ENCODE measurements around the gene RASSF6.
"Not testable (repeated sequence)": the region's sequence is repeated elsewhere in the genome, so short reads cannot be mapped to it uniquely, and the experiment has no call there.

Gene RASSF6

GRCh38 chr4:73585345-73585744, 34.9 kb downstream of the RASSF6 start:
- no peak overlapping the region for H3K27ac ChIP-seq (ENCODE audit: insufficient read depth, low read depth, low read length, poor library complexity, severe bottlenecking)

GRCh38 chr4:73583666-73584065, 36.6 kb downstream of the RASSF6 start:
- H3K4me1 ChIP-seq (ENCODE audit: control insufficient read depth, insufficient read depth, low read length): no peaks in the 10 kb centered on the region
- no peaks in the 10 kb centered on the region for H3K36me3 ChIP-seq (ENCODE audit: control insufficient read depth, insufficient read depth, low read length)
- 36 to 40% methylated on average over 2 of the region's 2 CpGs for WGBS, 2 experiments

More at GRCh38 chr4:73585345-73585744, 34.9 kb downstream of the RASSF6 start:
- H3K9me3 ChIP-seq (ENCODE audit: control insufficient read depth, low read length): no peaks in the 10 kb centered on the region
- no peaks in the 10 kb centered on the region for H3K36me3 ChIP-seq (ENCODE audit: control insufficient read depth, insufficient read depth, low read length)
- no peaks in the 10 kb centered on the region for H3K4me1 ChIP-seq (ENCODE audit: control insufficient read depth, insufficient read depth, low read length)
- no peaks in the 10 kb centered on the region for H3K27me3 ChIP-seq (ENCODE audit: control insufficient read depth, insufficient read depth, low read length, poor library complexity, severe bottlenecking)
- no peak overlapping the region for H3K4me3 ChIP-seq (ENCODE audit: insufficient read depth, low read depth, low read length)

GRCh38 chr4:73577371-73577770, 42.9 kb downstream of the RASSF6 start:
- Histone ChIP-seq H3K27me3 (ENCODE audit: control insufficient read depth, insufficient read depth, low read length, poor library complexity, severe bottlenecking) (no peaks in the 10 kb centered on the region), H3K36me3 (ENCODE audit: control insufficient read depth, insufficient read depth, low read length) (no peaks in the 10 kb centered on the region), H3K9me3 (ENCODE audit: control insufficient read depth, low read length) (no peaks in the 10 kb centered on the region), H3K27ac (ENCODE audit: insufficient read depth, low read depth, low read length, poor library complexity, severe bottlenecking) (no peak overlapping the region), H3K4me1 (ENCODE audit: control insufficient read depth, insufficient read depth, low read length) (peaks cover 5% of the 10 kb centered on the region), H3K4me3 (ENCODE audit: insufficient read depth, low read depth, low read length) (no peak overlapping the region)

More at GRCh38 chr4:73583666-73584065, 36.6 kb downstream of the RASSF6 start:
- no peaks in the 10 kb centered on the region for H3K27me3 ChIP-seq (ENCODE audit: control insufficient read depth, insufficient read depth, low read length, poor library complexity, severe bottlenecking)
- H3K4me3 ChIP-seq (ENCODE audit: insufficient read depth, low read depth, low read length): no peak overlapping the region
- no peak overlapping the region for H3K27ac ChIP-seq (ENCODE audit: insufficient read depth, low read depth, low read length, poor library complexity, severe bottlenecking)
- H3K9me3 ChIP-seq (ENCODE audit: control insufficient read depth, low read length): no peaks in the 10 kb centered on the region

GRCh38 chr4:73576381-73576780, 43.9 kb downstream of the RASSF6 start:
- Histone ChIP-seq H3K4me1 (ENCODE audit: control insufficient read depth, insufficient read depth, low read length) (peaks cover 5% of the 10 kb centered on the region), H3K4me3 (ENCODE audit: insufficient read depth, low read depth, low read length) (no peak overlapping the region), H3K9me3 (ENCODE audit: control insufficient read depth, low read length) (no peaks in the 10 kb centered on the region), H3K27ac (ENCODE audit: insufficient read depth, low read depth, low read length, poor library complexity, severe bottlenecking) (no peak overlapping the region), H3K36me3 (ENCODE audit: control insufficient read depth, insufficient read depth, low read length) (no peaks in the 10 kb centered on the region), H3K27me3 (ENCODE audit: control insufficient read depth, insufficient read depth, low read length, poor library complexity, severe bottlenecking) (no peaks in the 10 kb centered on the region)
- WGBS, 2 experiments: 51 to 75% methylated on average over 3 of the region's 3 CpGs

GRCh38 chr4:73575660-73576059, 44.6 kb downstream of the RASSF6 start:
- no peak overlapping the region for H3K4me3 ChIP-seq (ENCODE audit: insufficient read depth, low read depth, low read length)
- H3K36me3 ChIP-seq (ENCODE audit: control insufficient read depth, insufficient read depth, low read length): no peaks in the 10 kb centered on the region
- peaks cover 5% of the 10 kb centered on the region for H3K4me1 ChIP-seq (ENCODE audit: control insufficient read depth, insufficient read depth, low read length)
- H3K9me3 ChIP-seq (ENCODE audit: control insufficient read depth, low read length): no peaks in the 10 kb centered on the region
- H3K27ac ChIP-seq (ENCODE audit: insufficient read depth, low read depth, low read length, poor library complexity, severe bottlenecking): no peak overlapping the region
- no peaks in the 10 kb centered on the region for H3K27me3 ChIP-seq (ENCODE audit: control insufficient read depth, insufficient read depth, low read length, poor library complexity, severe bottlenecking)

GRCh38 chr4:73573794-73574528, 46.3 kb downstream of the RASSF6 start:
- H3K4me1 ChIP-seq (ENCODE audit: control insufficient read depth, insufficient read depth, low read length): peaks cover 5% of the 10 kb centered on the region
- WGBS, 2 experiments: 69 to 70% methylated on average over 8 of the region's 8 CpGs
- H3K27me3 ChIP-seq (ENCODE audit: control insufficient read depth, insufficient read depth, low read length, poor library complexity, severe bottlenecking): no peaks in the 10 kb centered on the region

GRCh38 chr4:73550865-73551264, 69.4 kb downstream of the RASSF6 start:
- H3K27me3 ChIP-seq (ENCODE audit: control insufficient read depth, insufficient read depth, low read length, poor library complexity, severe bottlenecking); H3K27ac ChIP-seq (ENCODE audit: insufficient read depth, low read depth, low read length, poor library complexity, severe bottlenecking); H3K4me3 ChIP-seq (ENCODE audit: insufficient read depth, low read depth, low read length); H3K4me1 ChIP-seq (ENCODE audit: control insufficient read depth, insufficient read depth, low read length); H3K9me3 ChIP-seq (ENCODE audit: control insufficient read depth, low read length); H3K36me3 ChIP-seq (ENCODE audit: control insufficient read depth, insufficient read depth, low read length): not testable (repeated sequence)
- 84 to 88% methylated on average over 11 of the region's 11 CpGs for WGBS, 2 experiments

More at GRCh38 chr4:73573794-73574528, 46.3 kb downstream of the RASSF6 start:
- Histone ChIP-seq H3K27ac (ENCODE audit: insufficient read depth, low read depth, low read length, poor library complexity, severe bottlenecking) (no peak overlapping the region), H3K36me3 (ENCODE audit: control insufficient read depth, insufficient read depth, low read length) (no peaks in the 10 kb centered on the region), H3K4me3 (ENCODE audit: insufficient read depth, low read depth, low read length) (no peak overlapping the region), H3K9me3 (ENCODE audit: control insufficient read depth, low read length) (no peaks in the 10 kb centered on the region)

- H3K9me3 ChIP-seq (ENCODE audit: control insufficient read depth, low read length): no peaks in the 10 kb centered on the region
- peaks cover 6% of the 10 kb centered on the region for H3K4me1 ChIP-seq (ENCODE audit: control insufficient read depth, insufficient read depth, low read length)
- no peak overlapping the region for H3K4me3 ChIP-seq (ENCODE audit: insufficient read depth, low read depth, low read length)
- H3K27ac ChIP-seq (ENCODE audit: insufficient read depth, low read depth, low read length, poor library complexity, severe bottlenecking): no peak overlapping the region
- 87 to 90% methylated on average over 2 of the region's 2 CpGs for WGBS, 2 experiments
- no peaks in the 10 kb centered on the region for H3K27me3 ChIP-seq (ENCODE audit: control insufficient read depth, insufficient read depth, low read length, poor library complexity, severe bottlenecking)
- H3K36me3 ChIP-seq (ENCODE audit: control insufficient read depth, insufficient read depth, low read length): no peaks in the 10 kb centered on the region
These were observed 75.6 kb downstream of the RASSF6 start for GRCh38 chr4:73544620-73545019.

GRCh38 chr4:73541251-73541650, 79.0 kb downstream of the RASSF6 start:
- Histone ChIP-seq H3K27me3 (ENCODE audit: control insufficient read depth, insufficient read depth, low read length, poor library complexity, severe bottlenecking) (no peaks in the 10 kb centered on the region), H3K4me3 (ENCODE audit: insufficient read depth, low read depth, low read length) (no peak overlapping the region), H3K4me1 (ENCODE audit: control insufficient read depth, insufficient read depth, low read length) (no peaks in the 10 kb centered on the region), H3K27ac (ENCODE audit: insufficient read depth, low read depth, low read length, poor library complexity, severe bottlenecking) (no peak overlapping the region), H3K36me3 (ENCODE audit: control insufficient read depth, insufficient read depth, low read length) (no peaks in the 10 kb centered on the region), H3K9me3 (ENCODE audit: control insufficient read depth, low read length) (no peaks in the 10 kb centered on the region)
- 92 to 95% methylated on average over 3 of the region's 3 CpGs for WGBS, 2 experiments

- 95 to 96% methylated on average over 3 of the region's 3 CpGs for WGBS, 2 experiments
- no peaks in the 10 kb centered on the region for H3K9me3 ChIP-seq (ENCODE audit: control insufficient read depth, low read length)
- no peaks in the 10 kb centered on the region for H3K4me1 ChIP-seq (ENCODE audit: control insufficient read depth, insufficient read depth, low read length)
- no peak overlapping the region for H3K27ac ChIP-seq (ENCODE audit: insufficient read depth, low read depth, low read length, poor library complexity, severe bottlenecking)
- no peak overlapping the region for H3K4me3 ChIP-seq (ENCODE audit: insufficient read depth, low read depth, low read length)
- H3K36me3 ChIP-seq (ENCODE audit: control insufficient read depth, insufficient read depth, low read length): no peaks in the 10 kb centered on the region
- no peaks in the 10 kb centered on the region for H3K27me3 ChIP-seq (ENCODE audit: control insufficient read depth, insufficient read depth, low read length, poor library complexity, severe bottlenecking)
These were observed 79.4 kb downstream of the RASSF6 start for GRCh38 chr4:73540826-73541225.

GRCh38 chr4:73539386-73539785, 80.8 kb downstream of the RASSF6 start:
- H3K27ac ChIP-seq (ENCODE audit: insufficient read depth, low read depth, low read length, poor library complexity, severe bottlenecking): no peak overlapping the region
- no peaks in the 10 kb centered on the region for H3K36me3 ChIP-seq (ENCODE audit: control insufficient read depth, insufficient read depth, low read length)
- no peaks in the 10 kb centered on the region for H3K27me3 ChIP-seq (ENCODE audit: control insufficient read depth, insufficient read depth, low read length, poor library complexity, severe bottlenecking)
- no peaks in the 10 kb centered on the region for H3K9me3 ChIP-seq (ENCODE audit: control insufficient read depth, low read length)
- no peak overlapping the region for H3K4me3 ChIP-seq (ENCODE audit: insufficient read depth, low read depth, low read length)
- no peaks in the 10 kb centered on the region for H3K4me1 ChIP-seq (ENCODE audit: control insufficient read depth, insufficient read depth, low read length)
- WGBS, 2 experiments: 91 to 98% methylated on average over 1 to 3 of the region's 4 CpGs

Data from ectodermal cell (in vitro differentiated cells).